SK-N-MC (cell line): Measurements from ENCODE around the gene INHA.

ENCODE experiments used
- DNase-seq: peaks from one replicate; pipeline ENCODE4 v3.0.0-alpha.2; 2011; ENCODE audit warnings: low read depth, low spot score
- H3K27ac ChIP-seq: fragments of 200-600 bp; sonication (generic); 2 replicates; pipeline ENCODE4 v1.5.1; 2016; ENCODE audit warnings: mixed run types
- H3K36me3 ChIP-seq: fragments of 200-600 bp; sonication (generic); 2 replicates; pipeline ENCODE4 v1.6.1; 2017; ENCODE audit warnings: antibody characterized with exemption, low read length, mixed read lengths; ENCODE audit not compliant: insufficient read depth
- H3K4me3 ChIP-seq: fragments of 200-600 bp; sonication (generic); 2 replicates; pipeline ENCODE4 v1.5.1; 2016
- H3K9ac ChIP-seq: fragments of 200-600 bp; sonication (generic); 2 replicates; pipeline ENCODE4 v1.8.0; 2017; ENCODE audit warnings: mixed run types, mixed read lengths; ENCODE audit not compliant: insufficient read length
- H3K9me3 ChIP-seq: fragments of 200-600 bp; sonication (generic); 2 replicates; pipeline ENCODE4 v1.6.1; 2017; ENCODE audit warnings: low read depth, mild to moderate bottlenecking, antibody characterized with exemption, low read length, moderate library complexity, mixed read lengths
- EZH2 ChIP-seq: fragments of 200-600 bp; sonication (generic); IDR thresholded peaks from one replicate; pipeline ENCODE4 v1.6.1; 2017; ENCODE audit warnings: antibody characterized with exemption
- FOXP2 ChIP-seq: optimal IDR thresholded peaks from 2 replicates; pipeline ENCODE3; 2011; ENCODE audit warnings: mild to moderate bottlenecking, moderate library complexity; ENCODE audit not compliant: insufficient read depth; ENCODE audit errors: extremely low read length, control extremely low read depth
- POLR2AphosphoS5 ChIP-seq: IDR thresholded peaks from 2 replicates; pipeline ENCODE4 v1.6.1; 2012; ENCODE audit warnings: mild to moderate bottlenecking, low read depth, low read length, borderline replicate concordance

The INHA gene

GRCh38 chr2:219595256-219595655 lies 23.1 kb downstream of the INHA start:
- DNase-seq = peak; percentile 64
- TF ChIP-seq POLR2AphosphoS5 (peak; percentile 67), FOXP2 (no peak), EZH2 (no peak)
- peak overlapping the region; percentile 98 for H3K27ac ChIP-seq
- H3K36me3 ChIP-seq = no peaks in the 10 kb centered on the region
- peak overlapping the region; percentile 72 for H3K4me3 ChIP-seq
- H3K9ac ChIP-seq = peak overlapping the region; percentile 89
- no peaks in the 10 kb centered on the region for H3K9me3 ChIP-seq

GRCh38 chr2:219596954-219597551 lies 24.9 kb downstream of the INHA start:
- Histone ChIP-seq H3K9me3 (no peaks in the 10 kb centered on the region), H3K27ac (peak overlapping the region; percentile 98), H3K36me3 (peaks cover 7% of the 10 kb centered on the region; the same call in 1 of the 2 replicates), H3K4me3 (peak overlapping the region; percentile 88), H3K9ac (peak overlapping the region; percentile 94)
- TF ChIP-seq FOXP2 (no peak), POLR2AphosphoS5 (no peak), EZH2 (no peak)
- DNase-seq = no peak

- Histone ChIP-seq H3K4me3 (peak within 1 kb of the TSS; percentile 88), H3K27ac (peak within 1 kb of the TSS; percentile 98), H3K36me3 (peaks cover 11% of the 10 kb centered on the region; the same call in 1 of the 2 replicates), H3K9me3 (no peaks in the 10 kb centered on the region), H3K9ac (peak within 1 kb of the TSS; percentile 94)
- peak; percentile 60 for DNase-seq
- TF ChIP-seq FOXP2 (peak; percentile 32), POLR2AphosphoS5 (peak; percentile 87), EZH2 (no peak)
These were observed 25.6 kb downstream of the INHA start, which contains the start of gene STK11IP for GRCh38 chr2:219597552-219598307. Gene STK11IP, plus strand, starts transcription at chr2:219597857. Its CDS starts 263 bp downstream, at chr2:219598120.

GRCh38 chr2:219598308-219599078 lies 26.4 kb downstream of the INHA start:
- Histone ChIP-seq H3K9me3 (no peaks in the 10 kb centered on the region), H3K27ac (no peak overlapping the region), H3K4me3 (peak overlapping the region; percentile 88), H3K9ac (peak overlapping the region; percentile 94), H3K36me3 (peaks cover 12% of the 10 kb centered on the region; the same call in 1 of the 2 replicates)
- DNase-seq = no peak
- TF ChIP-seq FOXP2 (no peak), POLR2AphosphoS5 (no peak), EZH2 (no peak)

- no peak for DNase-seq
- Histone ChIP-seq H3K27ac (no peak overlapping the region), H3K36me3 (peaks cover 12% of the 10 kb centered on the region; the same call in 1 of the 2 replicates), H3K9ac (no peak overlapping the region), H3K4me3 (no peak overlapping the region), H3K9me3 (no peaks in the 10 kb centered on the region)
- TF ChIP-seq POLR2AphosphoS5 (no peak), FOXP2 (no peak), EZH2 (no peak)
These were observed 31.7 kb downstream of the INHA start for GRCh38 chr2:219603771-219604170.

- Histone ChIP-seq H3K9ac (no peak overlapping the region), H3K4me3 (no peak overlapping the region), H3K36me3 (peaks cover 12% of the 10 kb centered on the region; the same call in 1 of the 2 replicates), H3K27ac (no peak overlapping the region), H3K9me3 (no peaks in the 10 kb centered on the region)
- DNase-seq = no peak
- TF ChIP-seq FOXP2 (no peak), POLR2AphosphoS5 (no peak), EZH2 (no peak)
These were observed 33.5 kb downstream of the INHA start for GRCh38 chr2:219605607-219605954.

GRCh38 chr2:219607931-219608330 lies 35.8 kb downstream of the INHA start:
- H3K9me3 ChIP-seq = no peaks in the 10 kb centered on the region
- H3K36me3 ChIP-seq = no peaks in the 10 kb centered on the region; the same call in 1 of the 2 replicates
- DNase-seq = no peak
- H3K27ac ChIP-seq = no peak overlapping the region
- TF ChIP-seq POLR2AphosphoS5 (no peak), FOXP2 (no peak)
- no peak overlapping the region for H3K4me3 ChIP-seq
- no peak overlapping the region for H3K9ac ChIP-seq
